Liver (tissue), 3 donors: ENCODE data around the gene CCR5AS.

Experiments used
- EGR1 ChIP-seq, 2 donors: IDR thresholded peaks; 2 replicates each; pipeline ENCODE4 v1.6.1; 2016 to 2018; ENCODE audit warnings: antibody characterized with exemption in 2 of 2, low read depth in 2 of 2
- GABPA ChIP-seq, 2 donors: IDR thresholded peaks in 1 of 2; conservative IDR thresholded peaks in 1 of 2; 2 replicates each; pipeline ENCODE4 v1.6.1; 2016; ENCODE audit warnings: antibody characterized with exemption in 2 of 2, mild to moderate bottlenecking in 1 of 2, moderate library complexity in 1 of 2
- NR2F2 ChIP-seq: IDR thresholded peaks from 2 replicates; pipeline ENCODE4 v1.6.1; 2016; ENCODE audit warnings: antibody characterized with exemption
- RXRA ChIP-seq, 2 donors: IDR thresholded peaks; 2 replicates each; pipeline ENCODE4 v1.6.1; 2017 to 2018; ENCODE audit warnings: antibody characterized with exemption in 2 of 2, mild to moderate bottlenecking in 1 of 2
- YY1 ChIP-seq: IDR thresholded peaks from 2 replicates; pipeline ENCODE4 v1.6.1; 2016; ENCODE audit warnings: antibody characterized with exemption, mild to moderate bottlenecking
- TF ChIP-seq, protein P1 (sequence below): fragments of 150-350 bp; IDR thresholded peaks from 2 replicates; pipeline ENCODE4 v1.5.1; 2017; ENCODE audit warnings: improper control_type of control experiment, low read depth, low read length; ENCODE audit not compliant: missing input control
- donor health status: healthy.
- donor health status: healthy.

DNA sequence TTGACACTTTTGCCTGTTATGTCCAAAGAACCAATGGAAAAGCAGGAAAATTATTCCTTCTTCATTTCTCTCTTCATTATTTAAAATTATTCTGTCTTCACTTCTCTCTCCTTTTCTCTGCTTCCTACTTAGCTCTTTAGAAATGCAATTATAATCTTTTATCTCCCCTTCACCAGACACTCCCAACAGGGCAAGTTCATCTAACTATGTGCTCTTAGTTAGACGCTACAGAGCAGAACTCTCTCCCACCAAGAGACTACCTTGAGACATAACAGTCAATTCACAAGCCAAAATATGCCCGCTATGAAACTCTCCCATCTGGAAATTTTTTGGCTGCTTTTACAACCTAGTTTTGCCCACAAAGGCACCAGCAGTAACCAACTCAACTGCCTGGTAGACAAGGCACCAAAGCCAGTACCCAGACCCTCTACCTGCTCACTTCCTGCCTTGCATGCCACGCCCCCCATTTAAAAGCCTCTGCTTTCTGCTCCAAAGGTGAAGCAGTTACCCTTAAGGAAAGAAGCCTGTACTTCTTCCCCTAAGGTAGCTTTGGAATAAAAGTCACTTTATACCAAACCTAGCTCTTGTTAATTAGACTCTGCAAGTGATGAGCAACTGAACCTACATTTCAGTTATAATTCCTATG lies 28.3 kb upstream of the CCR5AS start:
- TF ChIP-seq GABPA (IDR thresholded peaks at IDR 0.05 in 1 of 2, conservative IDR thresholded peaks at IDR 0.05 in 1 of 2) (no peak), YY1 (no peak), EGR1 (IDR thresholded peaks at IDR 0.05; ENCODE audit: low read depth in 2 of 2) (no peak), RXRA (IDR thresholded peaks at IDR 0.05) (no peak), NR2F2 (no peak)
- TF ChIP-seq, protein P1, sequence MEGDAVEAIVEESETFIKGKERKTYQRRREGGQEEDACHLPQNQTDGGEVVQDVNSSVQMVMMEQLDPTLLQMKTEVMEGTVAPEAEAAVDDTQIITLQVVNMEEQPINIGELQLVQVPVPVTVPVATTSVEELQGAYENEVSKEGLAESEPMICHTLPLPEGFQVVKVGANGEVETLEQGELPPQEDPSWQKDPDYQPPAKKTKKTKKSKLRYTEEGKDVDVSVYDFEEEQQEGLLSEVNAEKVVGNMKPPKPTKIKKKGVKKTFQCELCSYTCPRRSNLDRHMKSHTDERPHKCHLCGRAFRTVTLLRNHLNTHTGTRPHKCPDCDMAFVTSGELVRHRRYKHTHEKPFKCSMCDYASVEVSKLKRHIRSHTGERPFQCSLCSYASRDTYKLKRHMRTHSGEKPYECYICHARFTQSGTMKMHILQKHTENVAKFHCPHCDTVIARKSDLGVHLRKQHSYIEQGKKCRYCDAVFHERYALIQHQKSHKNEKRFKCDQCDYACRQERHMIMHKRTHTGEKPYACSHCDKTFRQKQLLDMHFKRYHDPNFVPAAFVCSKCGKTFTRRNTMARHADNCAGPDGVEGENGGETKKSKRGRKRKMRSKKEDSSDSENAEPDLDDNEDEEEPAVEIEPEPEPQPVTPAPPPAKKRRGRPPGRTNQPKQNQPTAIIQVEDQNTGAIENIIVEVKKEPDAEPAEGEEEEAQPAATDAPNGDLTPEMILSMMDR = no peak
